CD4-positive, alpha-beta T cell treated with Interleukin-2 at 100 ng/mL for 4 hours (primary cell): Measurements from ENCODE around the gene INHBB.

Experiments used
- DNase-seq: peaks from one replicate; pipeline ENCODE4 v3.0.0-alpha.2; 2020; ENCODE audit warnings: low spot score

The INHBB gene

DNA sequence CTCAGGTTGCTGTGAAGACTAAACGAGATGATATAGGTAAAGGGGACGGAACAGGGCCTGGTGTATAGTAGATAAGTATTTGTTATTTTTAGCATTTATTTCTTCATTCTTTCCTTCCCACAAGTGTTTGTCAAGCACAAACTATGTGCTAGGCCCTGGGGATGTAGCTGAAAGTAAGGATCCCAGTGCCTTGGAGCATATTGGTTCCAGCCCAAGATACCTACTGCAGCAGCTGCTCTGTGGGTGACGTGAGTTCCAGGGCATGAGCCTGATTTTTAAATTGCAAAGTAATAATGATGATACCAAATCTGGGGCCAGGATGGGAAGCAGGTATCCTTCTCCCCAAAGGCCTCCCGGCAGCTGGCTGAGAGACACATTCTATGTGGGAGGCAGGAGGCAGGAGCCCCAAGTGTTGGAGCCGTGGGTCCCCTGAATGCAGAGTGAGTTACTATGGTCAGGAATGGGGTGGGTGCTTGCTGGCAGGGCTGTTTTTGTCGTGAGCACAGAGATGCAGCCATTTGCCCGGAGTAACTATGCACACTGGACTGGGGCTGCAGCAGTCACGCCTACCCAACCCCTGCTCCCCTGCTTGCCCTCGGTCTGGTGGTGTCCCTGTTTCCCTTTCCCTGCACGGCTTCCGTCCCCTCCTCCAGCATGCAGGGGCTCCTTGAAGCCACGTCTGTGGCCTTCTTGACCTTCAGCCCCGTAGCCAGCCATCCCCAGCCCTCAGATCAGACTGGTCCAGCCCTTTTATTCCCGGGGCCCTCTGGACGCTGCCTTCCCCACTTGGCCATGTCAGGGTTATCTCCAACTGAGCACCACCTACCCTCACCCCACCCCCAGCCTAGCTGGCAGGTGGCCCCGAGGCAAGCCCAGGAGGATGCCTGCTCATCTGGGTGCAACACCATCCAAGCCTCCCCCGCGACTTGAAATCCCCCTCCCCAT lies 52.4 kb downstream of the INHBB start:
- no peak for DNase-seq

DNA sequence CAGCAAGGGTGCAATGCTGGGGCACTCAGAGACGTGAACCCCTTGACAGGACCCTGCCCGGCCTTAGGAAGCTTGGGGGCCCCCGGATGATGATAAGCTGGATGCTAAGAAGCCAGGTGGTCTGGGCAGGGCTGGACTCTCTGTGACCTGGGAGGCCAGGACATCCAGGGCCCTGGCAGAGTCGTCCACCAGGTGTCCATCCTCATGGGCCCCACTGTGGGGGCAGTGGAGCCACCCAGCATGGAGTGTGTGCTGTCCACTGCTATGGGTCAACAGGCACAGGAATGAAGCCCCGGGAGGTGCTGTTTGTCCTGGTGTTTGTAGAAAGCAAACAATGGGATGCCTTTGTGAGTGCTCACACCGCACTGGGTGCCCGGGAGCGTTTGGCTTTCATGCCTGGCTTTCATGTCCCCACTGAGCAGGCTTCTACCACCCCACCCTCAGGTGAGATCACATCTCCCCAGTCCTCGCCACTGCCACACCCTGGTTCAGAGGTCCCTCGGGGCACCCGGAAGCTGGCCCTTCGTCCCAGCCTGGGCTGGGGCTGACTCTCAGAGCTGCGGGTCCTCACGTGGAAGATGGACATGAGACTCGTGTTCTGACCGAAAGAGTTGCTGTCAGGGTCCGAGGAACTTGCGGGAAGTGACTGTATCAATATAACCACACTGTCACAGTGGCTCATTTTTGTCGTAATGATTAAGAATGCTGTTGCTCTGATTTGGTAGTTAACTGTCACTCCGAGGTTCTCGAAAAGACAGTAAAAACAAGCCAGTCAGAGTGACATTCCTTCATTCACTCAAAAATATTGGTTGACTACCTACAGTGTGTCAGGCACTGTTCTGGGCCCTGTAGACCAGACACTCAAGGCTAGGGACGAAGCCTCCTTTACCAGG lies 53.3 kb downstream of the INHBB start:
- DNase-seq: no peak

DNA sequence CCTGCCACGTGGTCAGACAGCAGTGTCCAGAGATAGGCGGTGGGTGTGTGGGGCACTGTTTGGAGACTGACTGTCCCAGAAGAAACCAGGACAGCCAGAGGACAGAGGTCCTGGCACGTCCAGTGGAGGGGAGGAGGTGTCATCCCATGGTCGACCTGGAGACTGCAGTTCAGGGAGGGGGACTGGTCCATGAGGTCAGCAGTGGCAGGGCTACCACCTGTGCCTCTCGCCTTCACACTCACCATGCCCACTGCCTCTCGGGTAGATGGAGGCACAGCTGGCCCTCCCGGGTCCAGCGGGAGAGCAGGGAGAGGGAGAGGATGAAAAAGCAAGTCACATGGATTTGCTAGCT lies 53.9 kb downstream of the INHBB start:
- no peak for DNase-seq

DNA sequence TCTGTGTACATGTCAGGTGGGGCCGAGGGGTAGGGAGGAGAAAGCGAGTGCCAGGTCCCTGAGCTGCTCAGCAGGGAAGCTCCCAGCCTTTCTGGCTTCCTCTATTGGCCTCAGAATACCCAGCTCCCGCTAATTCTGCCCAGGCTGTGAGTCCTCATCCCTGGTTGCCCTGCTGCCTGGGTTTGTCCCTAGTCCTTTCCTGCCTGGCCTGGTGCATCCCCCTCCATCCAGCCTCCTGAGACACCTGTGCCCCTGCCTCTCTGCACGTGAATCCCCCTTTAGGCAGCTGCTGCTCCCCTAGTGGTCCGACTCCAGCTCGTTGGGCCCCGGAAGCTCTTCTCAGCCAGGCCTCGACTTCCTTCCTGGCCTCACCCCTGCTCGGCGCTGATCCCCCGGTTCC lies 54.6 kb downstream of the INHBB start:
- no peak for DNase-seq
